Pericardium fibroblast (primary cell): ENCODE measurements around the gene ANKK1. TPM values are rescaled to one million over a fixed set of nuclear protein-coding genes. Genes with fewer than 3 reads are reported as not detected.

Experiments used
- total RNA-seq: library from RNA; depleted of rRNA; stranded (reverse); fragments of >200 nt; gene quantifications from 2 replicates; pipeline ENCODE4 v1.2.3, GENCODE V29; 2015

The ANKK1 gene
- total RNA-seq, result 0.12 TPM in 1 of 2 replicates, not detected in the other

GRCh38 chr11:113387605-113388211 is at the start of gene ANKK1:
Gene ANKK1, plus strand, starts transcription at chr11:113387779. Its CDS starts 106 bp downstream, at chr11:113387885.

Other genes with a start within 250 kb of the ANKK1 start
- gene TTC12, start 73.2 kb upstream of the ANKK1 start, total RNA-seq, result 10.0 and 13.4 TPM in 2 replicates
- 0.23 TPM in 1 of 2 replicates, not detected in the other for gene DRD2, start 87.6 kb downstream of the ANKK1 start, total RNA-seq